H1 (cell line): ENCODE measurements around the gene TNNT1. TPM values are rescaled to one million over a fixed set of nuclear protein-coding genes. Genes with fewer than 3 reads are reported as not detected.

Source experiments
- ASH2L ChIP-seq: fragments of 200-600, 300-600 bp; sonication (generic); IDR thresholded peaks from one replicate; pipeline ENCODE4 v1.7.1; 2017; ENCODE audit warnings: low read length
- EZH2 ChIP-seq: fragments of 200-600 bp; sonication (generic); IDR thresholded peaks from 2 replicates; pipeline ENCODE4 v1.7.1; 2012; ENCODE audit warnings: low read depth, mild to moderate bottlenecking, moderate library complexity, low read length, inconsistent platforms; ENCODE audit not compliant: severe bottlenecking
- KDM4A ChIP-seq: IDR thresholded peaks from one replicate; pipeline ENCODE4 v1.7.1; 2012; ENCODE audit warnings: low read depth, mild to moderate bottlenecking, moderate library complexity, low read length, inconsistent platforms; ENCODE audit not compliant: severe bottlenecking
- KDM5A ChIP-seq: fragments of 200-600 bp; IDR thresholded peaks from 2 replicates; pipeline ENCODE4 v1.7.1; 2012; ENCODE audit warnings: mild to moderate bottlenecking, low read length, inconsistent platforms, mixed read lengths
- PHF8 ChIP-seq: fragments of 200-600 bp; sonication (generic); conservative IDR thresholded peaks from 2 replicates; pipeline ENCODE4 v1.7.1; 2012; ENCODE audit warnings: low read depth, mild to moderate bottlenecking, inconsistent platforms, low read length, moderate library complexity
- POLR2A ChIP-seq, 2 experiments: IDR thresholded peaks; 1 replicate in 1 of 2; 2 replicates in 1 of 2; pipeline ENCODE4 v1.6.1; 2011; ENCODE audit warnings: low read depth in 2 of 2, low read length in 2 of 2, mild to moderate bottlenecking in 2 of 2; ENCODE audit errors: control extremely low read depth in 1 of 2
- RAD21 ChIP-seq, 2 experiments: IDR thresholded peaks in 1 of 2; conservative IDR thresholded peaks in 1 of 2; 2 replicates each; pipeline ENCODE4 v1.6.1; 2011; ENCODE audit warnings: low read depth in 2 of 2, low read length in 2 of 2, improper control_type of control experiment in 1 of 2, inconsistent platforms in 1 of 2, mild to moderate bottlenecking in 1 of 2, moderate library complexity in 1 of 2
- ZNF274 ChIP-seq: IDR thresholded peaks from 2 replicates; pipeline ENCODE4 v1.7.0; 2012; ENCODE audit warnings: low read length, borderline replicate concordance; ENCODE audit errors: extremely low read depth
- polyA plus RNA-seq, 7 experiments: library from polyadenylated mRNA; depleted of rRNA in 3 of 7; stranded (reverse) in 5 of 7; unstranded in 2 of 7; fragments of >200 nt in 5 of 7; fragments of 200-250 nt in 2 of 7; gene quantifications; 1 replicate in 5 of 7; 2 replicates in 1 of 7; 4 replicates in 1 of 7; pipeline versions ENCODE4 v1.2.1 to v1.2.3, GENCODE V29; 2011 to 2013; ENCODE audit warnings: missing spikeins in 2 of 7, mixed read lengths in 2 of 7
- total RNA-seq: library from RNA; stranded (reverse); fragmentation: NEBNext Ultra II Directional; extraction: Animal tissue kit (Norgen Biotek cat#: 25700); gene quantifications from 2 replicates; pipeline ENCODE4 v1.2.1, GENCODE V29; 2021

Gene TNNT1
- total and polyA plus RNA-seq, 2 of the 8 experiments (the other 6 are each of a cell fraction or from before 2014, with no cell fraction given): 69.6 to 107 TPM

DNA sequence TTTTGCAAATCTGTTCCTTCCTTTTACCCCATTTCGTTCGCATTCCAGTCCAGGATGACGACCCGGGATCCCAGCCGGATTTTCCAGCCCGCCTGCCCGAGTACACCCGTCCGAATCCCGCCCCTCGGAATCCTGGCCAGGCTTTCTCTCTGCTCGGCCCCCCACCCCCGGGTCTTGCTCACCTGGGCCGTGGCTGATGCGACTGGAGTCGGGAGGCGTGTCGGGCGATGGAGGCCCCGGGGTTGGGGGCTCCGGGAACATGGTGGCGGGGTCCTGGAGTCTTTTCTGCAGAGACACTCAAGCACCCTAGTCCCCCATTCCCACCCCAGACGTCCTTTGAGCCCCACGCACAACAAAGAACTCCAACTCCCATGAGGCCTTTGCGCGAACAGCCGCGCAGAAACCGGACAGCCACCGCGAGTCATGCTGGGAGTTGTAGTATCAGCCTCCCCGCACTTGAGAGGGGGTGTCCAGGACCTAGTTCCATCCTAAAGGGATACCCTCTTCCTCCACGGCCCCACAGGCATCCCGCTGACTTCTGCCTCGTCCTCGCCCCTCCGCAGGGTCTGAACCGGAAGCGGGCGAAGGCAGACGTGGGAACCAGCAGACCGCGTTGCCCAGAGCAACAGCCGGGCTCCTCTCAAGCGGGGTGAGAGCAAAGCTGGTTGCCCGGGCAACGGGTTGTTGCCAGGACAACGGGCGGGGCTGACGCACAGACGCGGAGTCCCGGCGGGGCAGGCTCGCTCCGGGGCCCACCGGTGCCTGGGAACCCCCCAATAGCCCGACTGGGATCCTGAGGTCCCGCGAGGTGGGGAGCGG, 30.0 kb upstream of the TNNT1 start (continued):
- TF ChIP-seq PHF8 (peak; percentile 55), EZH2 (no peak), ASH2L (peak; percentile 65), KDM5A (no peak), POLR2A (IDR thresholded peaks at IDR 0.05; ENCODE audit: control extremely low read depth in 1 of 2, low read depth in 2 of 2, low read length in 2 of 2) (no peak), ZNF274 (no peak), RAD21 (IDR thresholded peaks at IDR 0.05 in 1 of 2, conservative IDR thresholded peaks at IDR 0.05 in 1 of 2; ENCODE audit: low read depth in 2 of 2, low read length in 2 of 2) (peak; percentile 7 to 8; a peak in 1 of 4 replicates), KDM4A (peak; percentile 42)
- TF ChIP-seq, all 59 proteins: peak for 28
